NOMO-1 (cell line): ENCODE results near the gene RTN4R.
A peak's percentile ranks its signal among the peaks of the same experiment; 100 is the strongest.

Experiments
- DNase-seq, 2 experiments: peaks; one replicate each; lab custom pipeline; 2025; ENCODE audit not compliant: unreplicated experiment in 2 of 2; lab: John Stamatoyannopoulos, UW

Gene RTN4R

GRCh38 chr22:20218987-20219386 is 49.1 kb downstream of the RTN4R start:
- DNase-seq, result no peak

- DNase-seq, result no peak
Observed at GRCh38 chr22:20218326-20218872, 49.7 kb downstream of the RTN4R start.

- no peak for DNase-seq
Observed at GRCh38 chr22:20217563-20217962, 50.6 kb downstream of the RTN4R start.

GRCh38 chr22:20216863-20217499 is 51.1 kb downstream of the RTN4R start:
- no peak for DNase-seq

- no peak for DNase-seq
Observed at GRCh38 chr22:20215742-20216141, 52.4 kb downstream of the RTN4R start.

- DNase-seq, result no peak
Observed at GRCh38 chr22:20214853-20215252, 53.3 kb downstream of the RTN4R start.

GRCh38 chr22:20213833-20214708 is 54.0 kb downstream of the RTN4R start:
- no peak for DNase-seq

GRCh38 chr22:20212754-20213699 is 55.1 kb downstream of the RTN4R start:
- no peak for DNase-seq

- no peak for DNase-seq
Observed at GRCh38 chr22:20211997-20212753, 55.9 kb downstream of the RTN4R start.

GRCh38 chr22:20211409-20211996 is 56.6 kb downstream of the RTN4R start:
- DNase-seq, result no peak

- DNase-seq, result no peak
Observed at GRCh38 chr22:20210473-20211059, 57.6 kb downstream of the RTN4R start.

GRCh38 chr22:20209761-20210250 is 58.3 kb downstream of the RTN4R start:
- DNase-seq, result no peak

- DNase-seq, result no peak
Observed at GRCh38 chr22:20208713-20209310, 59.3 kb downstream of the RTN4R start.

GRCh38 chr22:20207277-20208025 is 60.7 kb downstream of the RTN4R start:
- DNase-seq, result no peak

GRCh38 chr22:20206709-20207215 is 61.4 kb downstream of the RTN4R start:
- DNase-seq, result peak in 1 of 2 experiments; percentile 17

- peak; percentile 69 to 81 for DNase-seq
Observed at GRCh38 chr22:20205964-20206708, 62.0 kb downstream of the RTN4R start.

GRCh38 chr22:20205464-20205963 is 62.6 kb downstream of the RTN4R start:
- DNase-seq, result no peak
